Measurements from ENCODE around the gene SMYD3.

The SMYD3 gene

GRCh38 chr1:246417813-246418564 lies 89.1 kb downstream of the SMYD3 start:
- TF ChIP-seq TAF1 (IDR thresholded peaks at IDR 0.05; ENCODE audit: borderline replicate concordance, insufficient read depth, low read length) (no peak), SIN3A (IDR thresholded peaks at IDR 0.05; ENCODE audit: borderline replicate concordance, insufficient read depth, low read length) (no peak), POLR2AphosphoS5 (IDR thresholded peaks at IDR 0.05; ENCODE audit: low read depth, low read length) (no peak), FOXP2 (optimal IDR thresholded peaks at IDR 0.05; ENCODE audit: borderline replicate concordance, extremely low read depth, extremely low read length, insufficient read depth) (no peak), REST (IDR thresholded peaks at IDR 0.05; ENCODE audit: insufficient read depth in 1 of 2, low read depth in 2 of 2, low read length in 2 of 2) (no peak)

- TF ChIP-seq POLR2AphosphoS5 (IDR thresholded peaks at IDR 0.05; ENCODE audit: low read depth, low read length) (no peak), REST (IDR thresholded peaks at IDR 0.05; ENCODE audit: insufficient read depth in 1 of 2, low read depth in 2 of 2, low read length in 2 of 2) (no peak), TAF1 (IDR thresholded peaks at IDR 0.05; ENCODE audit: borderline replicate concordance, insufficient read depth, low read length) (no peak), FOXP2 (optimal IDR thresholded peaks at IDR 0.05; ENCODE audit: borderline replicate concordance, extremely low read depth, extremely low read length, insufficient read depth) (no peak), SIN3A (IDR thresholded peaks at IDR 0.05; ENCODE audit: borderline replicate concordance, insufficient read depth, low read length) (no peak)
Observed at GRCh38 chr1:246417152-246417812, 89.8 kb downstream of the SMYD3 start.

GRCh38 chr1:246416261-246416660 lies 90.8 kb downstream of the SMYD3 start:
- TF ChIP-seq FOXP2 (optimal IDR thresholded peaks at IDR 0.05; ENCODE audit: borderline replicate concordance, extremely low read depth, extremely low read length, insufficient read depth) (no peak), SIN3A (IDR thresholded peaks at IDR 0.05; ENCODE audit: borderline replicate concordance, insufficient read depth, low read length) (no peak), POLR2AphosphoS5 (IDR thresholded peaks at IDR 0.05; ENCODE audit: low read depth, low read length) (no peak), REST (IDR thresholded peaks at IDR 0.05; ENCODE audit: insufficient read depth in 1 of 2, low read depth in 2 of 2, low read length in 2 of 2) (no peak), TAF1 (IDR thresholded peaks at IDR 0.05; ENCODE audit: borderline replicate concordance, insufficient read depth, low read length) (no peak)

- TF ChIP-seq TAF1 (IDR thresholded peaks at IDR 0.05; ENCODE audit: borderline replicate concordance, insufficient read depth, low read length) (no peak), POLR2AphosphoS5 (IDR thresholded peaks at IDR 0.05; ENCODE audit: low read depth, low read length) (no peak), SIN3A (IDR thresholded peaks at IDR 0.05; ENCODE audit: borderline replicate concordance, insufficient read depth, low read length) (no peak), REST (IDR thresholded peaks at IDR 0.05; ENCODE audit: insufficient read depth in 1 of 2, low read depth in 2 of 2, low read length in 2 of 2) (no peak), FOXP2 (optimal IDR thresholded peaks at IDR 0.05; ENCODE audit: borderline replicate concordance, extremely low read depth, extremely low read length, insufficient read depth) (no peak)
Observed at GRCh38 chr1:246415028-246415427, 92.1 kb downstream of the SMYD3 start.
